GM19463 (cell line): ENCODE results near the gene RASA4B.
A peak's percentile ranks its signal among the peaks of the same experiment; 100 is the strongest.
"Not testable (repeated sequence)": the region's sequence is repeated elsewhere in the genome, so short reads cannot be mapped to it uniquely, and the experiment has no call there.

Experiments used
- ATAC-seq: cut with Tn5 transposase; IDR thresholded peaks from one replicate; pipeline ENCODE4 v1.9.1; 2021; ENCODE audit warnings: mild to moderate bottlenecking, moderate library complexity; ENCODE audit not compliant: unreplicated experiment

RASA4B gene

DNA sequence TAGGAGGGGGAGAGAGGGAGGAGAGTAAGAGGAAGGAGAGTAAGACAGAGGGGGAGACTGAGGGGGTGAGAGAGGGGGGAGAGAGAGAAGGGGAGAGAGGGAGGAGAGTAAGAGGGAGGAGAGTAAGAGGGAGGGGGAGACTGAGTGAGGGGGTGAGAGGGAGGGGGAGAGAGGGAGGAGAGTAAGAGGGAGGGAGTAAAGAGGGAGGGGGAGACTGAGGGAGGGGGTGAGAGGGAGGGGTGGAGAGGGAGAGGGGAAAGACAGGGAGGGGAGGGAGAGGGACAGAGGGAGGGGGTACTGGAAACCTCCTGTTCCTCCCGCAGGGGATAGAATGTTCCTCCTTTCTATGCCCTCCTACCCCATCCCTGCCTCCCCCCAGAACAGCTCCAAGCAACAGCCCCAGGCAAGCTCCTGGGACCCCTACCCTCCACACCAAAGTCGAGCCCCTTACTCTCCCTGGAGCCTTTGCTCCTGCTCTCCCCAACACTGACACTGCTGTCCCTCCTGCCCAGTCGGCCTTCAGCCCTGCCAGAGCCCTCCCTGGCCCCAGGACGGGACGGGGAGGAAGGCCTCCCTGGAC is 4.8 kb downstream of the RASA4B start:
- not testable (repeated sequence) for ATAC-seq

DNA sequence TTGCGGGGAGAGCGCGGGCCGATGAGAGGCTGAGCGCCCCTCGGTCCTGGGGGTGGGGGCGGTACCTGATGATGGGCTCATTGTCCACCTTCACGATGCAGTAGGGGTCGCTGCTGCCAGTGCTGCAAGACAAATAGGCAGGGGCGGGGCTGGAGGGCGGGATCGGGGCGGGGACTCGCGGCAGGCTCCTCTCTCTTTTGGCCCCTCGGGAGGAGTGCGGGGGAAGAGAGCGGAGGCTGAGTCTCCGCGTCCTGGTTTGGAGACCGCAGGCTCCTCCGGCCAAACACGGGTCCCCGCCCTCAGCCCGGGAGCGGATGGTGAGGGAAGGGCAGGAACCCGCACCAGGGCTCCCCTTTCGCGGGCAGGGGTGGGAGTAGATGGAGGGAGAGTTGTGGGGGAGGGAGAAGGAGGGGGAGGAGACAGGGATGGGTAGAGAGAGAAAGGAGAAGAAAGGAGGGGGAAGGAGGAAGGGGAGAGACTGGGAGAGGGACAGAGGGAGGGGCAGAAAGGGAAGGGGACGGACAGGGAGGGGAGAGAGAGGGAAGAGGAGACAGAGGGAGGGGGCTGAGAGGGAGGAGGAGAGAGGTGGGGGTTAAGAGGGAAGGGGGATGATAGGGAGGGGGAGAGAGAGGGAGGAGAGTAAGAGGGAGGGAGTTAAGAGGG is 5.6 kb downstream of the RASA4B start:
- ATAC-seq = peak; percentile 48

DNA sequence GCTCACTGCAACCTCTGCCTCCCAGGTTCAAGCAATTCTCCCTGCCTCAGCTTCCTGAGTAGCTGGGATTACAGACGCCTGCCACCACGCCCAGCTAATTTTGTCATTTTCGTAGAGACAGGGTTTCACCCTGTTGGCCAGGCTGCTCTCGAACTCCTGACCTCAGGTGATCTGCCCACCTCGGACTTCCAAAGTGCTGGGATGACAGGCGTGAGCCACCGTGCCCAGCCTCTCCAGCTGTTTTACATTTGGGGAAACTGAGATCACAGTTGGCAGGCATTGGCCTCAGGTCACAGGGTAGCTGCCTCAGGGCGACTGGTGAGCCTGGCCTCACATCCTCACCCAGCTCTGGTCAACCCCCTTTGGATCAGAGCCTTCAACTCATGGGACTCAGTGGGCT is 7.0 kb downstream of the RASA4B start:
- not testable (repeated sequence) for ATAC-seq

DNA sequence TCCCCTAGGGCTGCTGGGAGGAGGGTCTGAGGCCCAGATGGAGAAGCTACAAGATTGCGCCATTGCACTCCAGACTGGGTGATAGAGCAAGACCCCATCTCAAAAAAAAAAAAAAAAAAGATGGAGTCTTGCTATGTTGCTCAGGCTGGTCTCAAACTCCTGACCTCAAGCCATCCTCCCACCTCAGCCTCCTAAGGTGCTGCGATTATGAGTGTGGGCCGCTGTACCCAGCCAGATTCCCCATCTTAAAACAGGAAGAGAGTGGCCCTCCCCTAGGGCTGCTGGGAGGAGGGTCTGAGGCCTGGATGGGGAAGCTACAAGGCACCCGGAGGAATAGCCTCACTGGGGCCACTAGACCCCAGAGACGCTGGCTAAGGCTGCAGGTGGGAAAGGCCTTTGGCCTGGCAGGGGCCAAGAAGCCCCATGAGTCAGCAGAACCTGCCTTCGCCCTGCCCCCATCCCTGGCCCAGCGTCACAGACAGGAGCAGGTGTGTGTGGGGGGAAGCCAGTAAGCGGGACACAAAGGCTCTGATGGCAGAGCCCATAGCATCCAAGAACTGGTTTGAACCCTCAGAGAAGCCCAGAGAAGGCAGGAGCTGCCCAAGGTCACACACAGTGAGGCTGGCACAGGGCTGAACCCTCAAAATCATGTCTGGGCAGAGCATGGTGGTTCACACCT is 10.0 kb downstream of the RASA4B start:
- ATAC-seq = not testable (repeated sequence)

DNA sequence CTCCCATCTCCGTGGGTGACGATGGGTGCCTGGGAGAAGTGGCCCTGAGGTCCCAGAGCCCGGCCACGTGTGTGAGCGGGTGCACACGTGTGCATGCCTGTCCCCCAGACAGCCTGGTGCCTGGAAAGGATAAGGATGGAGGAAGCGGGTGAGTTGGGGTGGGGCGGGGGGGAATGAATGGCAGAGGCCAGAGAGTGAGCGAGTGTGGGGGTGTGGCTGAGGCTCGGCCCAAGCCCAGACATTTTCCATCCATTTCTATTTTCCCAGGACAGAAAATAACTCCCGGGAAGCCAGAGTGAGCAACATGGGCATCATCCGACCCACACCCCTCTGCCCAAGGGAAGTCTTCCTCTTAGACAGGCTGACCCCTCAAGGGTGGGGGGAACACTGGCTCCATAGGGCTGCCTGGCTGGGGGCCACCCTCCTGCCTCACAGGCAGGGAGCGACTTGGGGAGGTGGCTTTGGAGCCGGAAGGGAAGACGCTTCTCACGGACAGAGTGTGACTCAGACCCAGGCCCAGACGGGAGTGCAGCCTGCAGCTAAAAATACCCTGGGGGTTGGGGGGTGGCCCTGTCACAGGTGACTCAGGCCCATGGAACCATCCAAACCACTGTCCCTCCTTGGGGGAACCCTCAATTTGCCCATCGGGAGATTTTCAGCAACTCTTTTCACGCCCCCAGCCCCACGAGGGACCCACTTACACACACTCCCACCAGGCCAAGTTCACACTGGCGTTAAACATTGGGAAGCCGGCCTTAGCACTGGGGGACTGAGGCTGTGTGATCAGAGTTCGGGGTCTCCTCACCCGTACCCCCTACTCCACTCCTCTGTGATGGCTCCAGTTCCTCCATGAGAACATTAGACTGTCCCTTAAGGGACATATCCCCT is 12.0 kb downstream of the RASA4B start:
- ATAC-seq = not testable (repeated sequence)

DNA sequence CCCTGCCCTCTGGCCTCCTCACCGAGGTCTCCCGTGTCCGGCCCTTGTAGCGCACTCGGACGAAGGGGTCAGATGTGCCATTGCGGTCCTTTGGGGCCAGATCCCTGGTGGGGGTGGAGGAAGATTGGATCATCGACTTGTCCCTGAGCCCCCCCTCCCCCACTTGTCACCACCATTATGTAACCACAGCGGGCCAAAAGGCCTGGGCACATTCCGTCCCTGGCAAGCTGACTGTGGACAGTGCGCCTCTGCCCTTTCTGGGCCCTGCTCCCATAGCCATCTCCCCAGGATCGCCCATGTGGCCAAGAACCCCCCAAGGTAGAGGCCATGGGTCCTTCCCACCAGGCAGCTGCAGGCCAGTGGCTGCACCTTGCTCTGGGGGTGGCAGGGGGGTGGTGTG is 14.4 kb downstream of the RASA4B start:
- not testable (repeated sequence) for ATAC-seq

DNA sequence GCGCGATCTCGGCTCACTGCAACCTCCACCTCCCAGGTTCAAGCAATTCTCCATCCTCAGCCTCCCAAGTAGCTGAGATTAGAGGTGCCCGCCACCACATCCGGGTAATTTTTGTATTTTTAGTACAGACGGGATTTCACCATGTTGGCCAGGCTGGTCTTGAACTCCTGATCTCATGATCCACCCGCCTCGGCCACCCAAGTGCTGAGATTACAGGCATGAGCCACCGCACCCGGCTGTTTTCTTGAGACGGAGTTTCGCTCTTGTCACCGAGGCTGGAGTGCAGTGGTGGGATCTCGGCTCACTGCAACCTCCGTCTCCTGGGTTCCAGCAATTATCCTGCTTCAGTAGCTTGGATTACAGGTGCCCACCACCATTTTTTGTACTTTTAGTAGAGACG is 19.3 kb downstream of the RASA4B start:
- not testable (repeated sequence) for ATAC-seq

DNA sequence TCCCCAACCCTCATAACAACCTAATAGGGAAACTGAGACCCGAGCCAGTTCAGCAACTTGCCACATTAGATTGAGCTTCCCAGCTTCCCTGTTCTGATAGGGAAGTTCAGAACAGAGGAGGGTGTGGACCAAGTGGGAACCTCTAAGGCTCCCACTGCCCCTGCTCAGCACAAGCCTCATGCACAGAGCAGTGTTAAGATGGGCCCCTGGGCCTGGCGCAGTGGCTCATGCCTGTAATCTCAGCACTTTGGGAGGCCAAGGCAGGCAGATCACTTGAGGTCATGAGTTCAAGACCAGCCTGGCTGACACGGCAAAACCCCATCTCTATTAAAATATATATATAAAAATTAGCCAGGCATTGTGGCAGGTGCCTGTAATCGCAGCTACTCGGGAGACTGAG is 20.3 kb downstream of the RASA4B start:
- ATAC-seq = not testable (repeated sequence)

DNA sequence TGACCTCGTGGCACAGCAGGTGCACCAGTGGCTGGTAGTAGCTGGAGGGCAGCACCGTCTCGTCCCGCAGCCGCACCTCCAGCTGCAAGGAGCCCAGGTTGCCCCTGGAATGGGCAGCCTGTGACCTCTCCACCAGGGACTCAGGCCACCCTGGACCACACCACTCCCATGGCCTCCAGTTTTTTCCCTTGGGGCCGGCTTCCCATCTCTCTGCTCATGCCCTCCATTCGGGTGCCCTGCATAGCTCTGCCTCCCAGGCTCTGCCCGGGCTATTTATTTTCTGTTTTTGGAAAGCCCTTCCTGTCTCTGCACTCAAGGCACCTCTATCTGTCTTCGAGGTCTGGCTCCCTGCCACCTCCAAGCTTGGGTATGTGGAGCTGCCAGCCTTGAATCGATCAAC is 20.7 kb downstream of the RASA4B start:
- ATAC-seq = not testable (repeated sequence)

DNA sequence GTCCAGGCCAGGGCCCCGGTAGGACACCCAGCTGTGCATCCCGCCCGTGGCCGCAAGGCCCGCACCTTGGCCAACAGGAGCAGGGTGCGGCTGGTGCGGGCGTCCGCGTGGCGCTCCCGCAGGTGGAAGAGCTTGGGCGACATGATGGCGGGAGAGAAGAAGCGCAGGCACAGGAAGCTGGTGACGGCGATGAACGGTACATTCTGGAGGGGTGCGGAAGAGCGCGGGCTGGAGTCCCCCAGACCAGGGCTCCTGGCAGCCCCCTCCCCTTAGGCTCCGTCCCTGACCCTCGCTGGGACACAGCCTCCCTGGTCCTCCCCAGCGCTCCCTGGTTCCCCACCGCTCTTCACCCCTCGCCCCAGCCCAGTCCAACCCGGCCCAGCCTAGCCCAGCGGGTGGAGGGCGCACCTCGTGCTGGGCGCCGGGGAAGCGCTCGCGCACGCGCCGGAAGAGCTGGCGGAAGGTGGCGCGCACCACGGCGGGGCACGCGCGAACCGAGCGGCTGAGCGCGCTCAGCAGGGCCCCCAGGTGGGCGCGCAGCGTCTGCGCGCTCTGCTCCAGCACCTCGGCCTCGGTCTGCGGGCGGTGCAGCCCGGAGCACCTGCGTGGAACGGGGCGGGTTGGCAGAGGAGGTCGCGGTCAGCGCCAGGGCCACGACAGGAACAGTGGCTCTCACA is 23.0 kb downstream of the RASA4B start:
- ATAC-seq = peak; percentile 71

DNA sequence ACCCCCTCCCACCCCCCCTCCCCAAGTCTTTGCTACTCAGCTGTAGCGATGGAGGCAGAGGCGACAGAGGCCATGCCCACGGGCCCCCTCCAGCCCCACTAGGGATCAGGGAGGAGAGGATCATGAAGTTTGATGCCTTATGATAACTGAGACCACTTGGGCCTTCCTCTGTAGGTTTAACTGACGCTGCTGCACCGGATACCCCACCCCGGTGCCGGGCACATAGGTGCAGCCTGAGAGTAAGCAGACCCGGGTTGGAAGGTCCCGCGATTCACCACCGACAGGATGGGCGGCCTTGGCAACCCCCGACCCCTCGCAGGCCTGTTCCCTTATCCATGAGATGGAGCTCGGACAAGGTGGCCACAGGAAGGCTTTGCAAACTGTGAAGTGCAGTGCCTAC is 23.6 kb downstream of the RASA4B start:
- not testable (repeated sequence) for ATAC-seq

DNA sequence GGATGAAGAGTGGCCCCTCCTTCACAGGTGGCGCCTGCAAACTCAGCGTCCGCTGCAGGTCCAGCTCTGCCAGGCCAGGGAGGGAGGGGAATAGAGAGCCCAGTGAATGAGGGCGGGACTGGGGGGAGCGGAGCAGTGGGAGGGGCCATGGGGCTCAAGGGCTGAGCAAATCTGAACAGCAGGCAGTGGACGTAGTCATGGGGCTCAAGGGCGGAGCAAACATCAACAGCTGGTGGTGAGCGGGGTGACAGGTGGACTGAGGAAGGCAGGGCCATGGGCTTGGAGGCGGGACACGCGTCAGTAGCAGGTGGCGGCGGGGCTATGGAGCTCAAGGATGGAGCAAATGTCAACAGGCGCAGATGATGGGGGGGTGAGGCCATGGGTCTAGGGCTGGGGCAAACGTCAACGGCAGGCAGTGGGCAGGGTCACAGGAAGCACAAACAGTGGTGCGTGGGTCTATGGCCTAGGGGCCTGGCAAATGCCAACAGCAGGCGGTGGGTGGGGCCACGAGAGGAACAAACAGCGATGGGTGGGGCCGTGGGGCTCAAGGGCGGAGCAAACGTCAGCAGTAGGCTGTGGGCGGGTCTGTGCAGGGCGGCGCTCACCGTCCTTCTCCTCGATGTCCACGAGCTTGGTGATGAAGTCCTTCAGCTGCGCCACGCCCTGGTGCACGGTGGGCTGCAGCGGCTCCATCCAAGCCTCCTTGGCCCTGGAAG is 24.2 kb downstream of the RASA4B start:
- not testable (repeated sequence) for ATAC-seq

DNA sequence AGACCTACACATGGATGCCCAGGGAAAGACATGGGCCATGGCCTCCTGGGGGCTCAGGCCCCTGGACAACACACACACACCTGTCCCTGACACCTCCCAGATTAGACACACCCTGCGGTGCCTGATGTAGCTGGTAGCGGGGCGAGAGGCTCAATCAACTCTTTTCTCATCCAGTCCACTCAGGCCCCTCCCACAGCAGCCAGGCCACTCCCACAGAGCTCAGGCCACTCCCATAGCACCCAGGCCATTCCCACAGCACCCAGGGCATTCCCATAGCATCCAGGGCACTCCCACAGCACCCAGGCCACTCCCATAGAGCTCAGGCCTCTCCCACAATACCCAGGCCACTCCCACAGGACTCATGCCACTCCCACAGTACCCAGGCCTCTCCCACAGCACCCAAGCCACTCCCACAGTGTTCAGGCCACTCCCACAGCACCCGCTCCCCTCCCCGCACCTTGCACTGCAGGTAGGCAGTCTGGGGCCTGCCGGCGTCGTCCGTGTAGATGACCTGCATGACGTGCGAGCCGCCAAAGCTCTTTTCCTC is 27.0 kb downstream of the RASA4B start:
- ATAC-seq = peak; percentile 47

DNA sequence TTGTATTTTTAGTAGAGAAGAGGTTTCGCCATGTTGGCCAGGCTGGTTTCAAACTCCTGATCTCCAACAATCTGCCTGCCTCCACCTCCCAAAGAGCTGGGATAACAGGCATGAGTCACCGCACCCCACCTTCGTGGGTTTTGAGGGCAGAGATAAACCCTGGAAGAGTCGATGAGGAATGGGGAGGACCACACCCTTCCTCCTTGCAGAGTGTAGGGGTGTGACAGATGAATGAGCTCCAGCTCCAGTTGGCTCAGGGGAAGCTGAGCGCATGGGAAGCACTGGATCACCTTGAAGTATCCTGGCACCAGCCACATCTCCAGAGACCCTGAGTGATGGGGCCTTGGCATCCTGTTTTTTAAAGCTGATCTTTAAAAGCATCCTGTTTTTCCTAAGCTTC is 33.3 kb downstream of the RASA4B start:
- ATAC-seq = not testable (repeated sequence)

DNA sequence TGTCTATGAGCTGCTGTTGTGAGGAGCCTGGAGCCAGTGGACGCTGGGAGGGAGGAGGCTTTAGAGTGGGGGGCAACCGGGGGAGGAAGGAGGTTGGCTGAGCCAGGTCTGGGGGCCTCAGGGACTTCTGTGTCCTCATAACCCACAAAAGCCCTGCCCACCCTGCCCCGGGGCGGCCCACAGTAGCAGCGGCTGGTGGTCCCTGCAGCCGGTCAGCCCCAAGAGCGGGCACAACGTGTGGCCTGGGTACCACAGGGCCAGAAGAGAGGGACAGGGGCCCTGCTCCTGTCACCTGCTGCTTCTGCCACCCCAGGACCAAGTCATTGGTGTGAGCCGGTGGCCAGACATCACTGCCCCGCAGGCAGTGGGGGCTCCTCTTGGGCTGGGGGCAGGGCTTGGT is 35.6 kb downstream of the RASA4B start:
- not testable (repeated sequence) for ATAC-seq

DNA sequence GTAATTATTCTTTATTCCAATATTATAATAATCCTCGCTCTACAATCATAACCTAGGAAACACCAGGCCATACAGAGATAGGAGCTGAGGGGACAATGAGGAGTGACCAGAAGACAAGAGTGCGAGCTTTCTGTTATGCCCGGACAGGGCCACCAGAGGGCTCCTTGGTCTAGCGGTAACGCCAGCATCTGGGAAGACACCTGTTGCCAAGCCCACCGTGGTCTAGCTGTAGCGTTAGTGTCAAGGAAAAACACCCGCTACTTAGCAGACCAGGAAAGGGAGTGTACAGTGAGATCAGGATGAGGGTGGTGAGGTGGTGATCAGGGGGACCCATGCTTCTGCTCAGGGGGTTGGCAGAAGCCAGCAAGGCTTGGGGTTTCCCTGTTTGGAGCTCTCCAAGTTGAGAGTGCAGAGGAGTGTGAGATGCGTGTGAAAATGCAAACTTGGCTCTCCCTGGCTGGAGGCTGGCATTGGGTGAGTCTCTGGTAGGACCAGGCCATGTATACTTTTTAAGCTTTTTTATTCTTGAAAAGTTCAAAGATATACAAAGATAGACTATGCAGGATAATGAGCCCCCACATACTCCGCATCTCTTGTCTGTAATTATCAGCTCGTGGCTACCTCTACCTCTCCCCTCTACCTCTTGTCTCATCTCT is 37.5 kb downstream of the RASA4B start:
- ATAC-seq = not testable (repeated sequence)

DNA sequence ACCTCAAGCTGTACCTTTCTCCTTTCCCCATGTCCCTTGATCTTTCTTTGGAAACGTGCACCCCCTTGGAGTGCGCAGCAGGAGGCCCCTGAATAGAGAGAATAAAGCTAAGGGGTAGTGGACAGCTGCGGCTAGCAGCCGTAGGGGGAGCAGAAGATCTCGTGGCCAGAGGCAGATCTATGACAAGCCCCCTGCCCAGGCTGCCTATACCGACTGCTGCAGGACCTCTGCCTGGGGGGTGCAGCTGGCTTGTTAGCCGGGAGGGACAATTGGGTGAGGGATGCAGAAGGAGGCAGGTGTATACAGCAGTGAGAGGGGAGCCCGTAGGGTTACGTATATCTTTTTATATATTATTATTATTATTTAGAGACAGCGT is 38.4 kb downstream of the RASA4B start:
- ATAC-seq = peak; percentile 24

DNA sequence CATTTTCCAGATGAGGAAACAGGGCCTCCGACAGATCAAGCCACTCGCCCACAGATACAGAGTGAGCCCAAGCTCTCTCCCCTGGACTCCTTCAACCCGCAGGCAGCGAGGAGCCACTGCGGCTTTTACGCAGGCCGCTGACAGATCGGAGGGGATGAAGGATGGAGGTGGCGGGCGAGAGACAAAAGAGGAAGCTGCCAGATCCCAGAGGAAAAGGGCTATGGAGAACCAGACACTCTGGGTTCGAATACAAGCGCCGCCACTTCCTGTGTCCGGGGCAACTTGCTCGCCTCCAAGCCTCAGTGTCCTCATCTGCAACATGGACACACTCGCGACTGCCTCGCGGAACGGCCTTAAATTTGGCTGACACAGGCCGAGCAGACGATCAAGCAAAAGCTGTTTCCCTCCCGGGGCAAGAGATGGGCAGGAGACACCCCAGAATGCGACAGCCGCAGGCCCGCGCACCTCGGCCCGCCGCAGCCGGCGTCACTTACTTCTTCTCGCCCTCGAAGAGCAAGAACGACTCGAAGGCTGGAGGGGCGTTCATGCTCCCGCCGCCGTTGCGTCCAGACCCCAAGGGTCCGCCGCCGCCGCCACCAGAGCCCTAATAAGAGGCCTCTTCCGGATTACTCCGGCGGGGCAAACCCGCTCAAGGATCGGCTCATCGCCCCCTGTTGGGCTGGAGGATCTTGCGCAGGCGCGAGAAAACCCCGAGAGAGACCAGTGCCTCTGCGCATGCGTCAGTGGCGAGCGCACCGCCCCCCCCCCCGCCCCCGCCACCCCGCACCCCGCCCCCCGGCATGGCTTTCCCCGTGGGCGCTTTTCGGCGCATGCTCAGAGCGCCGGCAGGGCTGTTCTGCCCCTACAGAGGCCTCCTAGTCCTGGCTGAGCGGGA is 39.0 kb downstream of the RASA4B start, which contains the start of gene POLR2J:
Gene POLR2J, minus strand, starts transcription at position 609 of the 895 bp plus-strand sequence. Its CDS starts 62 bp downstream, at position 547.
- peak; percentile 89 for ATAC-seq
